GM10248 (cell line): ENCODE data around the gene PDCD6IP.
A peak's percentile ranks its signal among the peaks of the same experiment; 100 is the strongest.

Experiments
- CTCF ChIA-PET: fragments of 300-600 bp; sonication (Branson Sonifier 250); formaldehyde crosslinking; extraction: SDS; loops from one replicate; lab custom pipeline; 2021; ENCODE audit warnings: antibody characterized with exemption; lab: Yijun Ruan, JAX
- POLR2A ChIA-PET: fragments of 350-650 bp; sonication (Branson Sonifier 250); formaldehyde crosslinking; extraction: SDS; loops from one replicate; lab custom pipeline; 2020; ENCODE audit warnings: antibody characterized with exemption; lab: Yijun Ruan, JAX
- DNase-seq: peaks from one replicate; pipeline ENCODE4 v3.0.0; 2012; ENCODE audit errors: extremely low spot score
- CTCF ChIP-seq: IDR thresholded peaks from 2 replicates; pipeline ENCODE4 v1.5.1; 2012; ENCODE audit warnings: mild to moderate bottlenecking, low read depth; ENCODE audit errors: extremely low read depth, missing control alignments, control extremely low read depth

Gene PDCD6IP

GRCh38 chr3:33825111-33825510 lies 26.7 kb downstream of the PDCD6IP start:
- DNase-seq, result no peak
- TF ChIP-seq CTCF, result no peak
- POLR2A ChIA-PET, result no interaction called here
- CTCF ChIA-PET, result interaction anchor here (1.7 kb wide), 1 partner anchor 26 kb away, joined by 5 read pairs; the partner anchor contains the start of gene PDCD6IP

- DNase-seq, result no peak
- ChIA-PET POLR2A (no interaction called here), CTCF (interaction anchor here (1.7 kb wide), 1 partner anchor 27 kb away, joined by 5 read pairs; the partner anchor contains the start of gene PDCD6IP)
- no peak for TF ChIP-seq CTCF
These were observed 27.8 kb downstream of the PDCD6IP start for GRCh38 chr3:33826206-33826605.

GRCh38 chr3:33826688-33827087 lies 28.3 kb downstream of the PDCD6IP start:
- CTCF ChIA-PET, result no interaction called here
- TF ChIP-seq CTCF, result no peak
- DNase-seq, result no peak
- POLR2A ChIA-PET, result no interaction called here

- POLR2A ChIA-PET, result no interaction called here
- no peak for TF ChIP-seq CTCF
- DNase-seq, result no peak
- CTCF ChIA-PET, result no interaction called here
These were observed 31.3 kb downstream of the PDCD6IP start for GRCh38 chr3:33829720-33830119.

GRCh38 chr3:33831053-33831452 lies 32.6 kb downstream of the PDCD6IP start:
- no peak for DNase-seq
- TF ChIP-seq CTCF, result no peak
- ChIA-PET POLR2A (no interaction called here), CTCF (interaction anchor here (2.3 kb wide), 1 partner anchor 12 kb away, joined by 5 read pairs; no protein-coding TSS in a partner anchor)

GRCh38 chr3:33833408-33834095 lies 35.1 kb downstream of the PDCD6IP start:
- peak; percentile 9 for DNase-seq
- no peak for TF ChIP-seq CTCF
- CTCF ChIA-PET, result no interaction called here
- POLR2A ChIA-PET, result no interaction called here
